T-helper 1 cell treated with Interleukin-12 subunit alpha and Interleukin-12 subunit beta and Interleukin-4 antibody, amounts not matched to agents 30 ng/mL and 1 ng/mL, for 36 hours (primary cell): ENCODE measurements around the gene IFNW1. TPM values are rescaled to one million over a fixed set of nuclear protein-coding genes. Genes with fewer than 3 reads are reported as not detected.
"Not testable (repeated sequence)": the region's sequence is repeated elsewhere in the genome, so short reads cannot be mapped to it uniquely, and the experiment has no call there.

ENCODE experiments used
- intact Hi-C: fragments of 100-400 bp; cut with micrococcal nuclease; formaldehyde crosslinking; loops from one replicate; pipeline ENCODE4 v1.15.1; 2024
- total RNA-seq: library from RNA; stranded (reverse); gene quantifications from 2 replicates; pipeline ENCODE4 v1.2.3, GENCODE V29; 2022

The IFNW1 gene
- not detected in 2 replicates for total RNA-seq

DNA sequence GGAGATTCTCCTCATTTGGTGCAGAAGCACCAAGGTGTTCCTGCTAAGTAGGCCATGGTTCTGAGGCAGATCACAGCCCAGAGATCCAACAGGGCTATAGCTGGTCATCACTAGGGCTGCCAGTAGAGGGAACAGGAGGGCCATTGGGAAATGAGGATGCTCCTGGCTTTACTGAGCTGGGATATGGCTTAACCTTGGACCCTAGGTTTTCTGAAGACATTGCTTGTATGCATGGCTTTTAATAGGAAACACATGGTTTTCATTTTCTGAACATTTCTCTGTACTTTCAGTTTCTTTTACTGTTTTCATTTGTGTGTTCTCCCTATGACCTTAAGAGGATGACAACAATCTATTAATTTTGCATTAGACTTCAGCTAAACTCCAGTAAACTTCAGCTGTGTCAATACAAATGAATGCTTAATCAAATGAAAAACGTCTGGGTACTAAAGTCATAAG, at the start of gene IFNW1:
TSS of gene IFNW1 (minus strand) at position 406 of the 456 bp plus-strand sequence. CDS start at position 144, 262 bp downstream.
- intact Hi-C loops = no loop called here

DNA sequence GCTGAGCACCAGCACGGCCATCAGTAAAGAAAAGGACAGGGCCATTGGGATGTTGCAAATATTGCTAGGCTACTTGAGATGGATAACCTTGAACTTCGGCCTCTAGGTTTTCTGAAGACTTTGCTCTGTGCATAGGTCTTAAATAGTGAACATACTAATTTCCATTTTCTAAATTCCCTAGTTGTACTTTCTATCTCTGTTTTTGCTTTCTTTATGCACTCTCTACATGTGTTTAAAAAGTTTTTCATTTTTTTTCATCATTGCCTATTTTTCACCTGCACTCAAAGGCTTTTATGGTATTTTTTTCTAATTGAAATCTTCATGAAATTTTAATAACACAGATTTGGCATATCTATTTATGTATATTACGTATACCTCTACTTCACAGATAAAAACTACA, 45.9 kb upstream of the IFNW1 start, which contains the start of gene IFNA4:
TSS of gene IFNA4 (minus strand) at position 101 of the 400 bp plus-strand sequence. CDS start at position 45, 56 bp downstream.
- intact Hi-C loops = not testable (repeated sequence)

DNA sequence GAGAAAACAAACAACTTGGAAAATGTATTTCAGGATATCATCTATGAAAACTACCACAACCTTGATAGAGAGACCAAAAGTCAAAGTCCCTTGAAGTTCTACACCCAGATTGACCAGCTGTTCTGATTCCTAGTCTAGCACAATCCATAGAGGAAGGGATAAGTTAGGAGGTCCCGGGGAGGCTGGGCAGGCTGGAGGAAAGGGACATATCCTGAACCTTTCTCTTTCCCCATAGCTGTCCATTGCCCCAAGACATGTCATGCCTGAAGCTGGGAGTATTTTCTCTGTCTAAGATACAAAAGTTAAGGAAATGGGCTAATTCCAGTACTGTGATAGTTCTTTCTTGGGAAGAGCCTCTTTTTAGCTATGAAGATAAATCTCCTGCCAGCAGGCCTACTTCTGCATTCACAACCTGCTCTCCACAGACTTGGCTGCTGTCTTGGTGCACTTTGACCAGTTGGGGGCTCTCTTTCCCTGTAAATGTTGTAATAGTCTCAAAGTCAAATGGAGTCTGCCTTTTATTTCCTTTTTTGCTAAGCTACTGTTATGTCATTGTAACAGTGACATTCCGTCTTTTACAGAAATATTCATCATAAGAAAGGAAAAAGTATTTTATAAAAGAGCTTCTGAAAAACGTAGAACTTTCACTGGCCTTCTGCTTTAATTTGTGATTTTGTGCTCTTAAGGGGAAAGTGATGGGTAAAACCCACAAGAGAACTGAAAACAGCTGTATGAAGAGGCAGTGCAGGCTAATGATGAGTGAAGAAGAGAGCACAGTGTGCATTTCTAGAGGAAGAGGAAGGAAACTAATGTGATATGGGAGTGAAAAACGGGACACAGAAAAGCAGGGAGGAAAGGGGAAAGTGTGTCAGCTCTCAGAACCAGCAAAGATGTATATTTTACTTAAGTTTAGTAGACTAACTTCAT, 41.4 kb upstream of the IFNW1 start:
- intact Hi-C loops = loop anchor here (1.0 kb wide), 2 partner anchors 272 to 606 kb away; no protein-coding TSS in a partner anchor

DNA sequence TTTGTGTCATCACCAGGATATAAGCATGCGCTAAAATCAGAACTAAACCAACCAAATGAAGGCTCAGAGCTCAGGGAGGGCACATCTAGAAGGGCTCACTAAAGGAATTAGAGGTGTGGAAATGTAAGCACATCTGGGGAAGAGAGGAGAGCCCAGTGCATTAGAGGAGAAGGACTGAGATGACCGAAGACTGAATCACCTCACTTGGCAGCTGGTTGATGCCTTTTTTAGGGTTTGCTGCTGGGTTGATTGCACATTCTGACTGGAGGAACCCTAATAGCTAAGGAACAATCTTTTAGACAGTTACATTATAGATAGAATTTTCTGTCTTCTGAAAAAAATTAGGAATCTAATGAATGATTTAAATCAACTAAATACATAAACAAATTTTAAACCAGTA, 33.0 kb upstream of the IFNW1 start:
- intact Hi-C loops = no loop called here

DNA sequence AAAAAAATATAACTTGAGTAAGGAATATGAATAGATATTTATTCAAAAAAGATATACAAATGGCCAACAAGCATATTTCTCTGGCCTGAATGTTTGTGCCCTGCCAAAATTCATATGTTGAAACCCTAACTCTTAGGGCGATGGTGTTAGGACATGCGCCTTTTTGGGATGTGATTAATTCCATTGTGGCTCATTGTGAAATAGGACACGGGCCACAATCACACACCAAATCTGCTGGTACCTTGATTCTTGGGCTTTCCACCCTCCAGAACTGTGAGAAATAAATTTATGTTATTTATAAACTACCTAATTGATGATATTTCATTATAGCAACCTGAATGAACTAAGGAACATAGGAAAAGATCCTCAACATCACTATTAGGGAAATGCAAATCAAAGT, 30.5 kb upstream of the IFNW1 start:
- intact Hi-C loops = no loop called here

DNA sequence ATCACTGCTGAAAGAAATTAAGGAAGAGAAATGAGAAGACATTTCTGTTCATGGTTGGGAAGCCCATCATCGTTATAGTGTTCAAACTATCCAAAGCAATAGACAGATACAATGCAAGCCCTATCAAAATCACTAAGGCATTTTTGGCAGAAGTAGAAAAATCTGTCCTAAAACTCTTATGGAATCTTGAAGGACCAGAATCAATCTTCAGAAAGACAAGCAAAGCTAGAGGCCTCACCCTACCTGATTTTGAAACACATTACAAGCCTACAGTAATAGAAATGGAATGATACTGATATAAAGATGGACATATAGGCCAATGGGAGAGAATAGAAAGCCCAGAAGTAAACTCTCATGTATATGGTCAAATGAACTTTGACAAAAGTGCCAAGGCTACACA, 29.7 kb upstream of the IFNW1 start:
- intact Hi-C loops = no loop called here

DNA sequence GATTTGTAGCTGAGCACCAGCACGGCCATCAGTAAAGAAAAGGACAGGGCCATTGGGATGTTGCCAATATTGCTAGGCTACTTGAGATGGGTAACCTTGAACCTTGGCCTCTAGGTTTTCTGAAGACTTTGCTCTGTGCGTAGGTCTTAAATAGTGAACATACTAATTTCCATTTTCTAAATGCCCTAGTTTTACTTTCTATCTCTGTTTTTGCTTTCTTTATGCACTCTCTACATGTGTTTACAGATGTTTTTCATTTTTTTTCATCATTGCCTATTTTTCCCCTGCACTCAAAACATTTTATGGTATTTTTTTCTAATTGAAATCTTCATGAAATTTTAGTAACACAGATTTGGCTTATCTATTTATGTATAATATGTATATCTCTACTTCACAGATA, 24.9 kb upstream of the IFNW1 start, which contains the start of gene IFNA21:
TSS of gene IFNA21 (minus strand) at position 101 of the 400 bp plus-strand sequence. CDS start at position 53, 48 bp downstream.
- intact Hi-C loops = not testable (repeated sequence)

DNA sequence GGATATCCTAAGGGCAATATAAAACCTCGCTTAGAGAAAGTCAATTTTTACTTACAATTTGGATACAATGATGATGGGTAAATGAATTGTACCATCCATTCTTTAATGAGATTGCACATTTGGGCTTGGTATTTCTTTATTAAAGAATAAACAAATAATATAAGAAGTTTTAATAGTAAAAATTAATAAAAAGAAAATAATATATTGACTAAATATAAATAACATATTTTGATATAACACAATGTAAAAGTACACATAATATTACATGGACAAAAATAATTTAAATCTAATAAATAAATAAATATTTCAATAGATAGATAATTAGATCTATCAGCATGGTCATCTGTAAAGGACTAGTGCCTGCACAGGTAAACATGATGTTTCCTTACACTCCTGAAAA, 23.9 kb upstream of the IFNW1 start:
- intact Hi-C loops = no loop called here

DNA sequence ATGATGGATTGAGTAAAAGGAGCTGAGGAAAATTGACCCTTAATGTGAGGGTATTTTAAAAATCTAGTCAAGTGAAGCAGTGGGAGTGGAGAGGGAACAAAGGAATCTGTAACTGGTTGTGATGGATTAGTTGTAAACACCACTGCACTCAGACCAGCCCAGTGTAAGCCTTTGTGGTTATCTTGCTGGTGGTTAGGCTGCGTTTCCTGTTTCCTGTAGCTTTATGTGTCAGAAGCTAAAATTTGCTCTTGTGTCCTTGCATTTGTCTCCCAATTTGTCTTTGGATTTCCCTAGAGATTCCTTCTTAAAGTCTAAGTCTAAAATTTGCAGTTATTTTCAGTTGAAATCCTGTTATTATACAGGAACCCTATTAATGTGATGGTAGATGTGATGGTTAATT, 18.5 kb upstream of the IFNW1 start:
- intact Hi-C loops = no loop called here

DNA sequence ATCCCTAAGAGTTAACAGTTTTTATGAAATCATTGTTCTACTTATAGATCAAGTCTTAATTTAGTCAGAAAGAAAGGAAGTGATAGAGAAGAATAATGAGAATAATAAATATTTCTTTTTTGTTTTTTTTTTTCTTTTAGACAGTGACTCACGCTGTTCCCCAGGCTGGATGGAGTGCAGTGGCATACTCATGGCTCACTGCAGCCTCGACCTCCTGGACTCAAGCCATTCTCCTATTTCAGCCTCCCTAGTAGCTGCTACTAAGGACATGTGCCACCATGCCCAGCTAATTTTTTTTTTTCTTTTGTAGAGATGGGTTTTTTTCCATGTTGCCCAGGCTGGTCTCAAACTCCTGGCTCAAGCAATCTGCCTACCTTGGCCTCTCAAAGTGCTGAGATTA, 13.9 kb upstream of the IFNW1 start:
- intact Hi-C loops = loop anchor here (2.0 to 10.0 kb wide), 2 partner anchors 241 to 639 kb away; no protein-coding TSS in a partner anchor

DNA sequence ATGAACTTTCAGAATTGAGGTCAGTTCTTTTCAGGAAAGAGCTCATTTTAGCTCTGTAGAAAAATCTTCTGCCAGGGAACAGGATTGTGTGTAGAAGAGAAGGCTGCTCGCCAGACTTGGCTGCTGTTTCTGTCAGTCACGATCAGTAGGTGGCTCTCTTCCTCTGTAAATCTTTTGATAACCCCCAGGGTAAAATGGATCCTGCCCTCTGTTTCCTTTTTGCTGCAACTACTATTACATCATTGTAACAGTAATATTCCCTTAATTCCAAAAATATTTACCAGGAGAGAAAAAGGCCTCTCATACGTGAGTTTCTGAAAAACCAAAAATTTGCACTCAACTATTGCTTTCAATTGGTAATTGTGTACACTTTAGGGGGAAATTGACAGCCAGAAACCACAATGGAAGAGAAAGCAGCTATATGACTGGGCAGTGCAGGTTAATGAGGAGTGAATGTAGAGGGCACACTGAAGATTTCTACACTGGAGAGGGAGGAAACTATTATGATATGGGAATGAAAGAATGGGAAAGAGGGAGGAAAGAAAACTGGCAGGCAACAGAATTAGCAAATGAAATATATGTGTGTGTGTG, 12.5 kb upstream of the IFNW1 start:
- intact Hi-C loops = loop anchor here (1.0 to 10.0 kb wide), 4 partner anchors 9 to 641 kb away; no protein-coding TSS in a partner anchor

DNA sequence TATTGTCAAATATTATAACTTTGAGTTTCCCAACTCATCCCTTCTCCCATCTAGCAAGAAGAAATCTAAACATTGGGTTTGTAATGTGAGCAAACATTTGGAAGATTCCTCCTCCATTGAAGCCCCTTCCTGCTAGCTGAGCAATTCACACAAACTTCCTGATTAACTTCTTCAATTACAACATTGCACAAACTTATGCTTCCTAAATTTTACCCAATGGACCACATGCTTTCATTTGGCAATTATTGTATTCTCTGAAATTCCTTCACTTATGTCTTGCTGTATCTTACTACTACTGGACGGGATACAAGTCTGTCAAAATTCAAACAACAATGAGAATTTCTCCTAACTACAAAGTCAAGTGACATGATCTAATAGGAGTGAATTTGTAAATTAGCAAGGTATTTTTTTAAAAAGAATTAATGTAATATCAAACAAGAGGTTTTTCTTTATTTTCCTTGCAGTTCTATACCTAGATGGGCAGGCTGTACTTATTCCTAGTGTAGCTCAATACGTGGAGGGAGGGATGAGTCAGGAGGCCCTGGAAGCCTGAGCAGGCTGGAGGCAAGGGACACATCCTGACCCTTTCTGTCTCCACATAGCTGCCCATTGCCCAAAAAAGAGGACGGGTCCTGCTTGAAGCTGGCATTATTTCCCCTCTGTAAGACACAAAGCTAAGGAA, 11.8 kb upstream of the IFNW1 start:
- intact Hi-C loops = loop anchor here (1.0 to 10.0 kb wide), 4 partner anchors 8 to 641 kb away; no protein-coding TSS in a partner anchor

DNA sequence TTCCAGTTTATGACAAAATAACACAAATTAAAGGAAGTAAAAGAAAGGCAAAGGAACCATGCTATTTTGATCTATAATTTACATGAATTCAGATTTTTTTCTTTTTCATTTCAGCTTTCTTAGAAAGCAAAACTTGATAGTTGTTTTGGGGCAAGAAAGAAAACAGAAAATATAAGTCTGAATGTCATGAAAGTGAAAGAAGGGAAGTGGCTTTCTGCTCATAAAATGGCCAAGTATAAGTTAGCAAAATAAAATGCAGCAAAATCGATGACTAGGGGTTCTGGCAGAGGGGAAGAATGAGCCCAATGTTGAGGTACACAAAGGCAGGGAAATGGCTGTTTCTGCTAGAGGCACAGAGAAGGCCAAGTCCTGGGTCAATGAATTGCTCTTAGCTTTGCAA, 3.0 kb upstream of the IFNW1 start:
- intact Hi-C loops = loop anchor here (1.0 kb wide), 2 partner anchors 10 to 48 kb away; no protein-coding TSS in a partner anchor

DNA sequence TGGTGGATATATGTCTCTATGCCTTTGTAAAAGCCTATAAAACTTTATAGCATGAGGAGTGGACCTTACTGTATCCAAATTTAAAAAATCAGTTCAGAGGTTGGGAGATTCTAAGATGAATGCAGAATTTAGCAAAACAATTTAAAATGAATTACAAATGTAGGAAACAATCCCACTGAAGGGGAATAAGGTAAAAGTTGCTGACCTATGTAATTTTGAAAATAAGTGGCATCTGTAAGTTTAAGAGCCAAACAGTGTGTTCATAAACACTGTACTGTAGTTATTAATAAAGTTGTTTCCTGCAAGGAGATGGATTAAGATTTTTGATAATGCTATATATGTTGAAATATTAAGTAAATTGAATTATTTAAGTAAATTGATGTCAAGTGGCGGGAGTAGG, 4.6 kb downstream of the IFNW1 start:
- intact Hi-C loops = no loop called here

DNA sequence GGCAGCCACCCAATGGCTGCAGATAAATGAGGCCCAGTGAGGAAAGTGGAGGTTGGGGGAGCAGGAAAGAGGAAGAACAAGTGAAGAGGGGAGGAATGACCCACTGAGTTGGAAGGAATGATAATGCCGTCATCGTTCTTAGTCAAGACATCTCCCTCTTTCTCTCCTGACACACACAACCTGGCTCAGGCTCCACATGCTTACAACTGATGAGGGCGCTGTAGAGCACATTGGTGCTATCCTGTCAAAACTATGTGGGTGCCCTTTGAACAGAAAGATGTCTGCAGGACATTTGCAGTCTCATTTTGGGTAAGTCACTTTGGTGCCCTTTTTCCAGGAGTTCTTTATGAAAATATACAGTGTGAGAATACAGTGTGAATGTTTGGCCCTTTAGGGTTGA, 5.9 kb downstream of the IFNW1 start:
- intact Hi-C loops = no loop called here

DNA sequence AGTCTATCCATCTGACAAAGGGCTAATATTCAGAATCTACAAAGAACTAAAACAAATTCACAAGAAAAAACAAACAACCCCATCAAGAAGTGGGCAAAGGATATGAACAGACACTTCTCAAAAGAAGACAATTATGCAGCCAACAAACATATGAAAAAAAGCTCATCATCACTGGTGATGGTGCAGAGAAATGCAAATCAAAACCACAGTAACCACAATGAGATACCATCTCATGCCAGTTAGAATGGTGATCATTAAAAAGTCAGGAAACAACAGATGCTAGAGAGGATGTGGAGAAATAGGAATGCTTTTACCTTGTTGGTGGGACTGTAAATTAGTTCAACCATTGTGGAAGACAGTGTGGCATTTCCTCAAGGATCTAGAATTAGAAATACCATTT, 13.4 kb downstream of the IFNW1 start:
- intact Hi-C loops = not testable (repeated sequence)

DNA sequence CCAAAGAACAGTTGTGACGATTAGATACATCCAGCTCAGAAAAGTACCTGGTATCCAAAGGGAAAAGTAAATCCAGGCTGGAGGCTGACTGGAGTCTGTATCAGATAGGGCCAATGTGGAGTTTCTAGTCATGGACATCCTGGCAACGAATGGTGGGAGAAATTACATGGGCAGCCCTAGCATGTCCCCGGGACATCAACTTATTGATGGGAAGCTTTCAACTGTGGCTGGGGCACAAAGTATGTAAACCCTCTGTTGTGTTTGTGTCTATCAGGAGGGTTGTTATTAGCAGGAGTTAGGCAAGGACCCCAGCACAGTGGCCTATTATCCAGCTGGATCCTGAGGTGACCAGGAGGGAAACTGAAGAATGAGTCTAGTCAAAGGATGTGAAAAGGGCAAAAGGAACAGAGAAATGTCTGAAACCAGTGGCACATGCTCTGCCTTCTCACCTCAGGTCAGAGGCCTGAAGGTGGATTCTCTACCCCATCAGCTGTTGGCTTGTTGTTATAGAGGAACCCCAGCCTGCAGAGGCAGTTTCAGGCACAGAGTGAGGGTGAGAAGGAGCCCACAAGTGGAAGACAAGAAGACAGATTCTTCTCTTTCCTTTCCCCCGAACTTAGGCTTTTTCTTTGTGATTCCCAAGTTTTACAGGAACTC, 19.9 kb downstream of the IFNW1 start:
- intact Hi-C loops = no loop called here

DNA sequence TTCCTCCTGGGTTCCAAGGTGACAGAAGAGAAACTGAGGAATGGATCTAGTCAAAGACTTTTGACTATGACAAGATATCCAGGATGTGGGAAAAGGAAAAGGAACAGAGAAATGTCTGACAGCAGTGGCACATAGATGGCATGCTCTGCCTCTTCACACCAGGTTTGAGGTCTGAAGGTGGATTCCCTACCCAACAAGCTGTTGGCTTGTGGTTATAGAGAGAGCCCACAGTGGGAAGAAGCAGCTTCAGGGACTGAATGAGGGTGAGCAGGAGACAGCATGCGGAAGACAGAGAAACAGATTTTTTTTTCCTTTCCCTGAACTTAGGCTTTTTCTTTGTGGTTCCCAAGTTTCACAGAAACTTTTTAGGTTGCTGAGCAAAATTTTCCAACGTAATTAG, 20.6 kb downstream of the IFNW1 start:
- intact Hi-C loops = no loop called here

DNA sequence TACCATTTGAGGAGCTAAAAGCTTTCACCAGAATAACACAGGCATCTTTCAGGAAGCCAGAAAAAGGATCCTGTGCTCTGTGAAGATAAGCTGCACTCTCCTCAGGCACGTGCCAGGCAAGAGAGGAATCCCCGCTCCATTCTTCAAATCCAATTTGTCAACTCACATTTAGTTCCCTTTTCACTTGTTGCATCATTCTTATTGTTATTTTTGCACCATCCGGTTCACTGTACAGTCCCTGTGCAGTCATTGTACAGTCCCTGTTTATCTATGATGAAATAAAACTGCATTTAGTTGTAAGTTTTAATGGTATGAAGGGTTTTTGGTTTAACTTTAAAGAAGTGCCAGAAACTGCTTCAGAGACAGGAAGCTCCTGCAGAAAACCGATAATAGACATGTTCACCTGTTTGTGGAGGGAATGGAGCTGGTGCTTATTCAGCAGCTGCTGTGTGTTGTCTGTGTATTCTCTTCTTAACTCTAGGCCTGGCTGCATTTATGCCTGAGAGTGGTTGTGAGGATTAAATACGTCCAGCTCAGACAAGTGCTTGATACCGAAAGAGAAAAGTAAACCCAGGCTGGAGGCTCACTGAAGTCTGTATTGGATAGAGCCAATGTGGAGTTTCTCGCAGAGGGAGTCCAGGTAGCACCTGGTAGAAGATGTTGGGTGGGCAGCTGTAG, 22.4 kb downstream of the IFNW1 start:
- intact Hi-C loops = no loop called here

DNA sequence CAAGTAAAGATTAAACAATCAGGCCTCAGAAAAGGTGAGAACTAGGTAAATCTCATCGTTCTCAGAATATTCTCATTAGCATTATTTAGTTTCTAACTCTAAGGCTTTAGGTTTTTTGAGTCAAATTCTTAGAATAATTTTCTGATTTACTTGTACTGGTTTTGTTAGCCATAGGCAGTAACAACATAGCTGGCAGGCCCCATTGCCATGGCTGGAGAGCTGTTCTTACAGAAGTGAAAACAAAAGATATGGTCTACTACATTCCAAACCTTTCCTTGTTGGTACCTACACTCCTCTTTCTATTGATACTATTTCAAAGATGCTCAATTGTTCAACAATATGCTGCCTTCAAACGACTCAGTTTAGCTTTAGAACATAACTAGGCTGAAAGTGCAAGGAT, 27.3 kb downstream of the IFNW1 start:
- intact Hi-C loops = no loop called here
